Psoas muscle (tissue), 8 donors: ENCODE data around the gene FOXP1. TPM values are rescaled to one million over a fixed set of nuclear protein-coding genes. Genes with fewer than 3 reads are reported as not detected.

Experiments
- ATAC-seq, 4 donors: fragments of 200-7000 bp; cut with Tn5 transposase; one replicate each; pipeline ENCODE4 v1.9.1; 2020; ENCODE audit warnings: moderate library complexity in 3 of 4, mild to moderate bottlenecking in 2 of 4
- DNase-seq, 2 donors: peaks; one replicate each; pipeline ENCODE4 v3.0.0-alpha.2; 2020
- H3K27ac ChIP-seq: fragments of 200-600 bp; one replicate; pipeline ENCODE4 v1.8.0; 2022
- H3K27me3 ChIP-seq, 3 donors: fragments of 200-600 bp in 1 of 3; one replicate each; pipeline versions ENCODE4 v1.6.1 to v1.8.0; 2013 to 2022; ENCODE audit warnings: low read length in 2 of 3, mild to moderate bottlenecking in 2 of 3, moderate library complexity in 1 of 3; ENCODE audit not compliant: insufficient read depth in 3 of 3
- H3K36me3 ChIP-seq, 2 donors: fragments of 200-600 bp in 1 of 2; one replicate each; pipeline versions ENCODE4 v1.6.1 to v1.8.0; 2013 to 2022; ENCODE audit warnings: low read depth in 1 of 2, mild to moderate bottlenecking in 1 of 2, moderate library complexity in 1 of 2; ENCODE audit not compliant: insufficient read depth in 1 of 2
- H3K4me1 ChIP-seq: fragments of 200-600 bp; one replicate; pipeline ENCODE4 v1.8.0; 2022
- H3K4me3 ChIP-seq: fragments of 200-600 bp; one replicate; pipeline ENCODE4 v1.8.0; 2022; ENCODE audit warnings: mild to moderate bottlenecking
- H3K9me3 ChIP-seq: fragments of 200-600 bp; one replicate; pipeline ENCODE4 v1.8.0; 2022
- CTCF ChIP-seq: fragments of 200-600 bp; IDR thresholded peaks from one replicate; pipeline ENCODE4 v1.8.0; 2022; ENCODE audit warnings: antibody characterized with exemption
- WGBS, 3 donors: extraction: QIAGEN DNeasy Blood & Tissue Kit; methylation state at CpG; one replicate each; pipeline versions ENCODE4 v1.1.6 to v1.1.7; 2013; 5-methylcytosine and 5-hydroxymethylcytosine counted together
- intact Hi-C, 2 donors: fragments of 100-400 bp; cut with DNase I; formaldehyde crosslinking; loops; one replicate each; pipeline versions ENCODE4 v1.11.0 to v1.14.2; 2022
- polyA plus RNA-seq, 3 donors: library from polyadenylated mRNA; stranded (reverse); fragments of 200-250 nt; gene quantifications; one replicate each; pipeline ENCODE4 v1.2.3, GENCODE V29; 2013
- total RNA-seq, 4 donors: library from RNA; stranded (reverse); fragmentation: NEBNext Ultra II Directional in 2 of 4; extraction: Animal tissue kit (Norgen Biotek cat#: 25700) in 2 of 4; gene quantifications; one replicate each; pipeline versions ENCODE4 v1.2.1 to v1.2.4, GENCODE V29; 2021 to 2023
- donor health status: healthy with polysubstance abuse.
- donor health status: DM: no; HTN: no; CAD: no; lungs with moderate emphysema.
- donor health status: Bipolar disorder and iron deficiency.
- donor health status: healthy.
- donor health status: DM: yes; HTN: yes; CAD: no.
- donor health status: DM: no; HTN: no; CAD: no.
- donor health status: DM: no; HTN: no; CAD: no.
- donor health status: DM: yes; HTN: yes; CAD: no.

The FOXP1 gene
- total and polyA plus RNA-seq, 7 donors, result 2.6 to 26.4 (median 15.4) TPM

DNA sequence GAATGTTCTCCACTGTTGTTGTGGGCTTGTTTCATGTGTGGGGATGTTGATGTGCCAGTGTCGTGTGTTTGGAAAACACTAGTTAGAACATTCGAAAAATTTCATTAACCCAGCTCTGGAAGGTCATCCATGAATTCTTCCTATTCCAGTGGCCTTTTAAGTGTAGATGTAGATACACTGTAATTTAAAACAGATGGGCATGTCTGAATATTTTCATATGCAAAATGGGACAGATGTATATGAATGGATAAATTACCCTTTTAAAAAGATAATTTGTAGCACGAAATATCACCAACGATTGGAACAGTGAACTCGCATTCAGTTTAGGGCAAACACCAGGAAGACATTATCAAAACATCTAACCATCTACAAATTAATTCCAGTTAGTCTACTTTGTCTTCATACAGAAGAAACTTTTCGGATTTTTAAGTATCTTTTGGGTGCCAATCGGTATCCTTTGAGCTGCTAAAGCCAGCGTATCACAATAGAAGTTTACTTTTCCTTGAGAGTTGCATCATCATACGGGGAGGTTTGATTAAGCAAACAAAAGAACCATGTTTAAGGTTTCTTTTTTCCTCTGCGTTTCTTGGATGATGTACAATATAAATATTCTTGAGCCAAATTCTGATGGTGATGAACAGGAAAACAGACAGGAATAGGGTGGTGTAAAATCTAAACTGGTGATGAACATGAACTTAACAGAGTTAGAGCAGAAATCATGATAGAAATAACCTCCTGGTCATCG, 528.1 kb downstream of the FOXP1 start:
- no peak overlapping the region for H3K4me3 ChIP-seq

DNA sequence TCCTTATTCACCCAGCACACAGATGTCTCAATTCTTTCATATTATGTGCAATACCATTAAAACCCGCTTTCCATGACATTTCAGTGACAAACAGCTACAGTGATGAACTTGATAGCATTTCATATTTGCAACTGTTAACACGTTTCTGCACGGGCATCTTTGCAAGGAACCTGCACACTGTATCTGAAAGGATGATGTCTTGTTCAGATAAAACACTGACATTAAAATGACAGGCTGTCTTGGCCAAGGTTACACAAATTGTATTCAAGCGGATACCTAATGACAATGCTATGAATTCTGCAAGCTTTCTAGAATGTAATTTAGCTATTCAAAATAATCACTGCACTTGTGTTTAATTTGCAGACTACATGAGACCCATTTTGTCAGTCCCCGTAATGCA, 529.2 kb downstream of the FOXP1 start:
- H3K27ac ChIP-seq, result no peak overlapping the region
- peaks cover 51% of the 10 kb centered on the region for H3K4me1 ChIP-seq
- ATAC-seq (no peak), DNase-seq (no peak)
- intact Hi-C loops, result no loop called here
- TF ChIP-seq CTCF, result no peak
- no peaks in the 10 kb centered on the region for H3K27me3 ChIP-seq
- 84 to 85% (median 84%) methylated on average over 5 of the region's 5 CpGs for WGBS, 3 donors
- H3K4me3 ChIP-seq, result no peak overlapping the region
- H3K36me3 ChIP-seq, result peaks cover 0 to 20% of the 10 kb centered on the region in 2 donors
- no peaks in the 10 kb centered on the region for H3K9me3 ChIP-seq

More for the DNA sequence above, 528.1 kb downstream of the FOXP1 start:
- no peak for TF ChIP-seq CTCF
- DNase-seq, result no peak
- Histone ChIP-seq H3K36me3 (peaks cover 0 to 19% of the 10 kb centered on the region in 2 donors), H3K27me3 (no peaks in the 10 kb centered on the region), H3K4me1 (peaks cover 61% of the 10 kb centered on the region), H3K9me3 (no peaks in the 10 kb centered on the region), H3K27ac (peak overlapping the region; percentile 21)
- no peak for ATAC-seq
- intact Hi-C loops, result no loop called here
- WGBS, 3 donors, result 64 to 71% (median 69%) methylated on average over 11 of the region's 11 CpGs

GRCh38 chr3:71053495-71053894, 530.0 kb downstream of the FOXP1 start:
- no peak for DNase-seq
- no peaks in the 10 kb centered on the region for H3K9me3 ChIP-seq
- TF ChIP-seq CTCF, result no peak
- H3K36me3 ChIP-seq, result peaks cover 0 to 20% of the 10 kb centered on the region in 2 donors
- H3K27ac ChIP-seq, result no peak overlapping the region
- peaks cover 44% of the 10 kb centered on the region for H3K4me1 ChIP-seq
- intact Hi-C loops, result no loop called here
- no peak overlapping the region for H3K4me3 ChIP-seq
- ATAC-seq, result no peak
- 82 to 88% (median 86%) methylated on average over 4 of the region's 4 CpGs for WGBS, 3 donors
- H3K27me3 ChIP-seq, result no peaks in the 10 kb centered on the region

DNA sequence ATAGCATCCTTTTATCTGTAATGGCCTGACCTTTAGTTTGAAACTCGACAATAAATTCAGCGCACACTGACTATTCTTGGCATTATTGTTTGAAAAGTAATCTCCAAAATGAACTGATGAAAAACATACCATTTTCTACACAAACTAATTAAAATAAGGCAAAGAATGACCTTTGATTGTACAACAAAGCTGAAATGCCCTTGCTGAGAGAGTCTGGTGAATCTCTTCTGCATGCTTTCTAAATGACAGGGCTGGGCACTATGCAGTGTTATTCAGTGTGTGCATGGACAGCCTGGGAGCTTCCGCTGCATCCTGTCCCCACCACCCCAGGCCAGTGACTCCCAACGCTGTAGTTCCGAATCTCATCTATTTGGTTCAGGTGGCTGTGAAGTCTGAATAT, 530.8 kb downstream of the FOXP1 start:
- Histone ChIP-seq H3K4me3 (no peak overlapping the region), H3K27ac (no peak overlapping the region)
- intact Hi-C loops, result no loop called here

More for the DNA sequence above, 530.8 kb downstream of the FOXP1 start:
- DNase-seq, result no peak
- TF ChIP-seq CTCF, result no peak
- Histone ChIP-seq H3K9me3 (no peaks in the 10 kb centered on the region), H3K36me3 (peaks cover 0 to 22% of the 10 kb centered on the region in 2 donors), H3K4me1 (peaks cover 37% of the 10 kb centered on the region), H3K27me3 (no peaks in the 10 kb centered on the region)
- 79 to 84% (median 83%) methylated on average over 5 of the region's 5 CpGs for WGBS, 3 donors
- ATAC-seq, result peak in 1 of 4 donors; percentile 45
